GM19372 (cell line): ENCODE data around the gene LAMA2.
"Not testable (repeated sequence)": the region's sequence is repeated elsewhere in the genome, so short reads cannot be mapped to it uniquely, and the experiment has no call there.

Source experiments
- ATAC-seq: cut with Tn5 transposase; IDR thresholded peaks from one replicate; pipeline ENCODE4 v1.9.1; 2021; ENCODE audit warnings: mild to moderate bottlenecking, low read depth, moderate library complexity; ENCODE audit not compliant: unreplicated experiment

LAMA2 gene

GRCh38 chr6:129069006-129069405, 186.1 kb downstream of the LAMA2 start:
- no peak for ATAC-seq

- ATAC-seq, result no peak
Measured at GRCh38 chr6:129073051-129073450, 190.1 kb downstream of the LAMA2 start.

- ATAC-seq, result no peak
Measured at GRCh38 chr6:129073691-129074395, 190.9 kb downstream of the LAMA2 start.

GRCh38 chr6:129084406-129084805, 201.5 kb downstream of the LAMA2 start:
- no peak for ATAC-seq

- ATAC-seq, result not testable (repeated sequence)
Measured at GRCh38 chr6:129088481-129088880, 205.5 kb downstream of the LAMA2 start.

GRCh38 chr6:129089357-129089756, 206.4 kb downstream of the LAMA2 start:
- no peak for ATAC-seq

- ATAC-seq, result no peak
Measured at GRCh38 chr6:129094147-129094546, 211.2 kb downstream of the LAMA2 start.

GRCh38 chr6:129096651-129097290, 213.8 kb downstream of the LAMA2 start:
- no peak for ATAC-seq

- no peak for ATAC-seq
Measured at GRCh38 chr6:129098061-129098553, 215.2 kb downstream of the LAMA2 start.

GRCh38 chr6:129099696-129100095, 216.8 kb downstream of the LAMA2 start:
- ATAC-seq, result no peak

GRCh38 chr6:129100164-129100563, 217.2 kb downstream of the LAMA2 start:
- no peak for ATAC-seq

GRCh38 chr6:129102741-129103140, 219.8 kb downstream of the LAMA2 start:
- ATAC-seq, result no peak

GRCh38 chr6:129104131-129104530, 221.2 kb downstream of the LAMA2 start:
- no peak for ATAC-seq

GRCh38 chr6:129104560-129104959, 221.6 kb downstream of the LAMA2 start:
- ATAC-seq, result no peak

GRCh38 chr6:129105035-129105434, 222.1 kb downstream of the LAMA2 start:
- no peak for ATAC-seq

- no peak for ATAC-seq
Measured at GRCh38 chr6:129105793-129106192, 222.9 kb downstream of the LAMA2 start.

- no peak for ATAC-seq
Measured at GRCh38 chr6:129108337-129108736, 225.4 kb downstream of the LAMA2 start.

- ATAC-seq, result no peak
Measured at GRCh38 chr6:129110690-129111343, 227.9 kb downstream of the LAMA2 start.

- no peak for ATAC-seq
Measured at GRCh38 chr6:129111346-129111745, 228.4 kb downstream of the LAMA2 start.

GRCh38 chr6:129111853-129112252, 228.9 kb downstream of the LAMA2 start:
- no peak for ATAC-seq

- ATAC-seq, result no peak
Measured at GRCh38 chr6:129112591-129112990, 229.7 kb downstream of the LAMA2 start.

- ATAC-seq, result no peak
Measured at GRCh38 chr6:129113637-129114036, 230.7 kb downstream of the LAMA2 start.
